Endothelial cell of umbilical vein (primary cell): ENCODE results near the gene TRAP1. TPM values are rescaled to one million over a fixed set of nuclear protein-coding genes. Genes with fewer than 3 reads are reported as not detected.

Source experiments
- BruUV-seq: library from RNA; stranded (reverse); fragments of 400-500 nt; replicated peaks from 2 replicates; lab custom pipeline; 2021; lab: Mats Ljungman, UMichigan
- CTCF ChIA-PET: fragments of 300-600, 350-600 bp; sonication (Branson Sonifier 250); formaldehyde crosslinking; loops from one replicate; lab custom pipeline; 2021; ENCODE audit warnings: antibody characterized with exemption, inconsistent platforms; lab: Charles Lee
- POLR2A ChIA-PET: fragments of 300-600, 350-600 bp; sonication (Branson Sonifier 250); formaldehyde crosslinking; loops from one replicate; lab custom pipeline; 2021; ENCODE audit warnings: antibody characterized with exemption, inconsistent platforms; lab: Charles Lee
- DNase-seq: peaks from one replicate; pipeline ENCODE4 v3.0.0-alpha.2; 2011; ENCODE audit warnings: low read depth, low spot score
- FAIRE-seq: peaks from 2 replicates; lab custom pipeline; 2011; peaks lifted over from hg19 to GRCh38; lab: Jason Lieb, UNC
- H2AFZ ChIP-seq: 2 replicates; pipeline ENCODE4 v1.6.0; 2012; ENCODE audit warnings: low read depth, low read length, control low read depth, inconsistent platforms
- H3K27ac ChIP-seq: 2 replicates; pipeline ENCODE4 v1.5.1; 2011; ENCODE audit warnings: low read depth, mild to moderate bottlenecking, control low read depth, low read length, moderate library complexity; ENCODE audit not compliant: insufficient read depth
- H3K27me3 ChIP-seq, 2 experiments: 2 replicates each; pipeline versions ENCODE4 v1.6.0 to v1.6.1; 2011; ENCODE audit warnings: low read length in 2 of 2, mixed read lengths in 1 of 2; ENCODE audit not compliant: control insufficient read depth in 2 of 2, insufficient read depth in 2 of 2
- H3K36me3 ChIP-seq, 2 experiments: 2 replicates in 1 of 2; 3 replicates in 1 of 2; pipeline ENCODE4 v1.5.1; 2011; ENCODE audit warnings: low read length in 2 of 2, mild to moderate bottlenecking in 1 of 2, moderate library complexity in 1 of 2; ENCODE audit not compliant: control insufficient read depth in 2 of 2, insufficient read depth in 2 of 2; ENCODE audit errors: extremely low read depth in 1 of 2
- H3K4me1 ChIP-seq: 3 replicates; pipeline ENCODE4 v1.5.1; 2011; ENCODE audit warnings: mild to moderate bottlenecking, low read length; ENCODE audit not compliant: control insufficient read depth, insufficient read depth; ENCODE audit errors: extremely low read depth
- H3K4me2 ChIP-seq: 2 replicates; pipeline ENCODE4 v1.6.1; 2011; ENCODE audit warnings: low read length, control low read depth, mixed read lengths; ENCODE audit not compliant: insufficient read depth
- H3K4me3 ChIP-seq, 3 experiments: fragments of 200-600 bp in 1 of 3; sonication (generic), shearing (Covaris generic) in 1 of 3; replicated peaks in 1 of 3; 2 replicates each; pipeline ENCODE4 v1.5.1; 2011 to 2016; ENCODE audit warnings: control low read depth in 3 of 3, low read length in 3 of 3, mild to moderate bottlenecking in 2 of 3, inconsistent platforms in 1 of 3, low read depth in 1 of 3, moderate library complexity in 1 of 3; ENCODE audit not compliant: insufficient read depth in 1 of 3
- H3K79me2 ChIP-seq: 2 replicates; pipeline ENCODE4 v1.6.0; 2012; ENCODE audit warnings: low read length, inconsistent platforms; ENCODE audit not compliant: control insufficient read depth, insufficient read depth
- H3K9ac ChIP-seq: replicated peaks from 2 replicates; pipeline ENCODE3; 2011; ENCODE audit warnings: low read length, control low read depth; ENCODE audit not compliant: insufficient read depth; ENCODE audit errors: extremely low read depth
- H3K9me1 ChIP-seq: replicated peaks from 3 replicates; pipeline ENCODE4 v1.6.0; 2011; ENCODE audit warnings: mild to moderate bottlenecking, low read length; ENCODE audit not compliant: control insufficient read depth, insufficient read depth; ENCODE audit errors: extremely low read depth
- H3K9me3 ChIP-seq: replicated peaks from 2 replicates; pipeline ENCODE4 v1.5.1; 2012; ENCODE audit warnings: low read length, inconsistent platforms; ENCODE audit not compliant: control insufficient read depth, insufficient read depth
- H4K20me1 ChIP-seq: replicated peaks from 2 replicates; pipeline ENCODE3; 2011; ENCODE audit warnings: mild to moderate bottlenecking, low read length; ENCODE audit not compliant: control insufficient read depth, insufficient read depth; ENCODE audit errors: extremely low read depth
- FOS ChIP-seq: IDR thresholded peaks from 2 replicates; pipeline ENCODE4 v1.6.1; 2011; ENCODE audit warnings: mild to moderate bottlenecking, low read length, moderate library complexity, borderline replicate concordance; ENCODE audit not compliant: insufficient read depth
- GATA2 ChIP-seq: IDR thresholded peaks from 2 replicates; pipeline ENCODE4 v1.7.0; 2011; ENCODE audit warnings: low read depth, mild to moderate bottlenecking, moderate library complexity, mixed read lengths, low read length; ENCODE audit not compliant: insufficient read length, insufficient read depth
- JUN ChIP-seq: IDR thresholded peaks from 2 replicates; pipeline ENCODE4 v1.6.1; 2011; ENCODE audit warnings: borderline replicate concordance, low read depth; ENCODE audit not compliant: insufficient read length, insufficient read depth
- MAX ChIP-seq: IDR thresholded peaks from 2 replicates; pipeline ENCODE4 v1.6.1; 2011; ENCODE audit not compliant: insufficient read depth, insufficient read length
- POLR2A ChIP-seq: IDR thresholded peaks from 2 replicates; pipeline ENCODE4 v1.6.1; 2012; ENCODE audit warnings: low read depth, mild to moderate bottlenecking, control low read depth, low read length
- dilution Hi-C: fragments of 300-500 bp; cut with MboI; formaldehyde crosslinking; loops from one replicate; pipeline ENCODE4 v1.15.0; 2019; ENCODE audit warnings: low sequenced_read_pairs; ENCODE audit not compliant: extremely low pct_ligation_motif_present
- intact Hi-C: fragments of 100-400 bp; cut with micrococcal nuclease; formaldehyde crosslinking; loops from one replicate; pipeline ENCODE4 v1.10.0; 2022
- polyA plus RNA-seq, 4 experiments: library from polyadenylated mRNA; depleted of rRNA in 3 of 4; stranded (reverse) in 3 of 4; unstranded in 1 of 4; fragments of >200 nt; gene quantifications; 2 replicates each; pipeline versions ENCODE4 v1.2.1 to v1.2.3, GENCODE V29; 2011 to 2012; ENCODE audit warnings: missing spikeins in 1 of 4
- total RNA-seq: library from RNA; stranded (reverse); gene quantifications from 2 replicates; pipeline ENCODE4 v1.2.3, GENCODE V29; 2021
- TF ChIP-seq, protein P1 (sequence below), 2 donors: IDR thresholded peaks; 1 replicate in 1 of 2; 2 replicates in 1 of 2; pipeline ENCODE4 v1.5.1; 2011; ENCODE audit warnings: low read length in 2 of 2, mild to moderate bottlenecking in 2 of 2, moderate library complexity in 2 of 2, control low read depth in 1 of 2, inconsistent platforms in 1 of 2, low read depth in 1 of 2; ENCODE audit not compliant: insufficient read depth in 1 of 2; ENCODE audit errors: extremely low read depth in 1 of 2

The TRAP1 gene
- total and polyA plus RNA-seq, 2 donors (not counting 3 experiments of a cell fraction or from before 2014, with no cell fraction given), result 95.6 to 102 TPM

DNA sequence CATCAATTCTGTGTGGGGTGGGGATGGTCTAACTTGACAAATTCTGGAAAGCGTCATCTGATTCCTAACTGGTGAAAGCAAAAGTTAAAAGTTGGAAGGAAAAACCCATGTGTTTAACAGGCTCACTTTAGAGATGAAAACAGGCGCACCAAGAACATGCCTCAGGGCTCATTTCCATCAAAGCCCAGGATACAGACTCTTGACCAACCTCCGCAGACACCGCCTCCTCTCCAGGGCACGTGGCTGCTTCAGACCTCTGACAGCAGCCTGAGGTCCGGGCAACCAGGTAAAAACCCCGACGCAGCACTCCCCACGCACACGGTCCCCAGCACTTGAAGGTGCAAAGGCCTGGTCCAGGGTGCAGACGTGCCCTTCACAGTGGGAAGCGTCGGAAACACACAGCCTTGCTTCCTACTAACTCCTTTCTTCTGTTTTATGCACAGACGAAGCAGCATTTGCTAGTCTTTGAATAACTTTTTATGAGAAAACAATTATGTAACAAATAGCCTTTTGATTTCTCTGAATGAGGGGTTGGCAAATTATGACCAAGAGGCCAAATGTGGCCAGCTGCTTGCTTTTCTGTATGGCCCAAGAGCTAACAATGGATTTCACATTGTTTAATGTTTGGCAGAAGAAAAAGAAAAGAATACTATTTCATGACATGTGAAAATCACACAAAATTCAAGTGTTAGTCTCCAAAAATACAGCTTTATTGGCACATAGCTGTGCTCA lies 44.2 kb upstream of the TRAP1 start:
- H3K4me2 ChIP-seq, result no peak overlapping the region
- H3K9me1 ChIP-seq, result no peaks in the 10 kb centered on the region
- ChIA-PET CTCF (interaction anchor here (0.6 kb wide), 1 partner anchor 11 kb away, joined by 3 read pairs; no protein-coding TSS in a partner anchor), POLR2A (no interaction called here)
- dilution Hi-C loops, result no loop called here
- no peaks in the 10 kb centered on the region for H3K9me3 ChIP-seq
- no peaks in the 10 kb centered on the region for H3K27me3 ChIP-seq
- no peaks in the 10 kb centered on the region for H3K79me2 ChIP-seq
- no peaks in the 10 kb centered on the region for H3K4me1 ChIP-seq
- H3K4me3 ChIP-seq, result no peak overlapping the region
- H3K9ac ChIP-seq, result no peak overlapping the region
- H2AFZ ChIP-seq, result no peak overlapping the region
- no peak overlapping the region for H3K27ac ChIP-seq
- no TSS peak for BruUV-seq
- intact Hi-C loops, result no loop called here
- no peak for FAIRE-seq
- no peak for TF ChIP-seq FOS
- TF ChIP-seq JUN, result no peak
- TF ChIP-seq, protein P1, sequence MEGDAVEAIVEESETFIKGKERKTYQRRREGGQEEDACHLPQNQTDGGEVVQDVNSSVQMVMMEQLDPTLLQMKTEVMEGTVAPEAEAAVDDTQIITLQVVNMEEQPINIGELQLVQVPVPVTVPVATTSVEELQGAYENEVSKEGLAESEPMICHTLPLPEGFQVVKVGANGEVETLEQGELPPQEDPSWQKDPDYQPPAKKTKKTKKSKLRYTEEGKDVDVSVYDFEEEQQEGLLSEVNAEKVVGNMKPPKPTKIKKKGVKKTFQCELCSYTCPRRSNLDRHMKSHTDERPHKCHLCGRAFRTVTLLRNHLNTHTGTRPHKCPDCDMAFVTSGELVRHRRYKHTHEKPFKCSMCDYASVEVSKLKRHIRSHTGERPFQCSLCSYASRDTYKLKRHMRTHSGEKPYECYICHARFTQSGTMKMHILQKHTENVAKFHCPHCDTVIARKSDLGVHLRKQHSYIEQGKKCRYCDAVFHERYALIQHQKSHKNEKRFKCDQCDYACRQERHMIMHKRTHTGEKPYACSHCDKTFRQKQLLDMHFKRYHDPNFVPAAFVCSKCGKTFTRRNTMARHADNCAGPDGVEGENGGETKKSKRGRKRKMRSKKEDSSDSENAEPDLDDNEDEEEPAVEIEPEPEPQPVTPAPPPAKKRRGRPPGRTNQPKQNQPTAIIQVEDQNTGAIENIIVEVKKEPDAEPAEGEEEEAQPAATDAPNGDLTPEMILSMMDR (IDR thresholded peaks at IDR 0.05; ENCODE audit: extremely low read depth in 1 of 2, insufficient read depth in 1 of 2, low read depth in 1 of 2, low read length in 2 of 2), result no peak
- no peak for TF ChIP-seq MAX
- TF ChIP-seq POLR2A, result no peak
- no peak for TF ChIP-seq GATA2
- peaks cover 13 to 22% of the 10 kb centered on the region in 2 experiments for H3K36me3 ChIP-seq
- H4K20me1 ChIP-seq, result no peaks in the 10 kb centered on the region
- DNase-seq, result no peak
